NCI-H1436 (cell line): ENCODE data around the gene KIFC3.

Source experiments
- DNase-seq: peaks from one replicate; lab custom pipeline; 2025; lab: John Stamatoyannopoulos, UW

Gene KIFC3

GRCh38 chr16:57764341-57765159 lies 37.7 kb downstream of the KIFC3 start:
- no peak for DNase-seq

- no peak for DNase-seq
These were observed 38.3 kb downstream of the KIFC3 start for GRCh38 chr16:57764006-57764340.

GRCh38 chr16:57763285-57764005 lies 38.8 kb downstream of the KIFC3 start:
- no peak for DNase-seq

- DNase-seq: no peak
These were observed 39.8 kb downstream of the KIFC3 start for GRCh38 chr16:57762365-57763040.

- DNase-seq: no peak
These were observed 40.3 kb downstream of the KIFC3 start for GRCh38 chr16:57761957-57762356.

- no peak for DNase-seq
These were observed 41.0 kb downstream of the KIFC3 start for GRCh38 chr16:57761301-57761700.

- DNase-seq: no peak
These were observed 41.7 kb downstream of the KIFC3 start for GRCh38 chr16:57760357-57761160.

GRCh38 chr16:57759541-57760356 lies 42.5 kb downstream of the KIFC3 start:
- no peak for DNase-seq

- no peak for DNase-seq
These were observed 43.2 kb downstream of the KIFC3 start for GRCh38 chr16:57759131-57759530.

GRCh38 chr16:57758331-57759117 lies 43.8 kb downstream of the KIFC3 start:
- DNase-seq: no peak

GRCh38 chr16:57757883-57758282 lies 44.4 kb downstream of the KIFC3 start:
- no peak for DNase-seq

- DNase-seq: peak; percentile 62
These were observed 44.9 kb downstream of the KIFC3 start for GRCh38 chr16:57757326-57757786.

- no peak for DNase-seq
These were observed 45.6 kb downstream of the KIFC3 start for GRCh38 chr16:57756424-57757325.

GRCh38 chr16:57755726-57756423 lies 46.4 kb downstream of the KIFC3 start:
- DNase-seq: no peak

- no peak for DNase-seq
These were observed 47.1 kb downstream of the KIFC3 start for GRCh38 chr16:57755061-57755684.

GRCh38 chr16:57754354-57755060 lies 47.8 kb downstream of the KIFC3 start:
- DNase-seq: no peak
